Measurements from ENCODE around the gene NUPR2. TPM values are rescaled to one million over a fixed set of nuclear protein-coding genes. Genes with fewer than 3 reads are reported as not detected.

NUPR2 gene
- total and polyA plus RNA-seq, 9 of the 15 experiments (the other 6 are each of a cell fraction or from before 2014, with no cell fraction given): not detected

DNA sequence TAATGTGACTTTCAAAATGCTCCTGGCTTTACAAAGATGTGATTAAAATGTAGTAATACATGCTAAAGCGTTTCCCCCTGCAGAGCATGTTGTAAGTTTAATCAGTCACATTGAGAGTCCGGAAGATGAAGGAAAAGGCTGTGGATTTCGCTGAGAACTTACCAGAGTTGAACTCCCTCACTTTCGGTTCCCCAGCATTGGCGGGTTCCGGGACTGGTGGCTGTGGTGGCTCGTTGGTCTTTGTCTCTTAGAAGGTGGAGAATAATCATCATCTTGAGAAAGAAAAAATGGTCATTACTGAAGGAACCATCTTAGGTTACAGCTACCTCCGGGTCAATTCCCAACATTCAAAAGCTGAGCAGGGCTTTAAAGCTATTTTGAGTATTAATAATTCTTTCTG is 9.6 kb upstream of the NUPR2 start:
- intact Hi-C loops (cut with micrococcal nuclease): no loop called here
- WGBS (ENCODE audit: insufficient coverage, low coverage, missing lambda C conversion rate): 5% methylated on average over 8 of the region's 8 CpGs
- peak overlapping the region; percentile 88 for H2AFZ ChIP-seq (ENCODE audit: low read depth, low read length)
- H3K79me2 ChIP-seq (ENCODE audit: control insufficient read depth, insufficient read depth, low read length): no peaks in the 10 kb centered on the region
- FAIRE-seq (no peak), DNase-seq (ENCODE audit: extremely low read depth in 1 of 4, low spot score in 3 of 4) (peak in 1 of 4 experiments; percentile 20), ATAC-seq (no peak)
- no peaks in the 10 kb centered on the region for H4K20me1 ChIP-seq (replicated peaks; ENCODE audit: control insufficient read depth, insufficient read depth, low read length)
- no peaks in the 10 kb centered on the region for H3K27me3 ChIP-seq (ENCODE audit: control insufficient read depth in 2 of 2, insufficient read depth in 2 of 2, low read length in 2 of 2)
- H3K9me1 ChIP-seq (ENCODE audit: control insufficient read depth, insufficient read depth, low read length): no peaks in the 10 kb centered on the region
- TF ChIP-seq MAFK (IDR thresholded peaks at IDR 0.05; ENCODE audit: low read length) (no peak), CHCHD3 (CRISPR knock-in tag; IDR thresholded peaks at IDR 0.05) (no peak), NFXL1 (CRISPR knock-in tag; IDR thresholded peaks at IDR 0.05) (no peak), FOXJ2 (tag; IDR thresholded peaks at IDR 0.05) (no peak), ZNF347 (CRISPR knock-in tag; IDR thresholded peaks at IDR 0.05; ENCODE audit: low read depth) (no peak), NCOA1 (IDR thresholded peaks at IDR 0.05; ENCODE audit: low read depth) (no peak), PHB2 (IDR thresholded peaks at IDR 0.05; ENCODE audit: low read depth) (no peak), GABPB2 (CRISPR knock-in tag; conservative IDR thresholded peaks at IDR 0.05) (no peak), SMAD4 (CRISPR knock-in tag; conservative IDR thresholded peaks at IDR 0.05) (no peak)
- ChIA-PET POLR2A (interaction anchor here (0.7 kb wide), 1 partner anchor 27 kb away, joined by 4 read pairs; no protein-coding TSS in a partner anchor), CTCF (ENCODE audit: low intra/inter-chr PET ratio) (no interaction called here)
- in situ Hi-C loops (cut with MboI): no loop called here
- no peaks in the 10 kb centered on the region for H3K9me3 ChIP-seq (replicated peaks; ENCODE audit: control insufficient read depth, insufficient read depth, low read depth, low read length)
- BruUV-seq (replicated peaks): no TSS peak
- H3K4me2 ChIP-seq (ENCODE audit: insufficient read depth, low read length): peak overlapping the region; percentile 33; the same call in 1 of the 2 replicates
- no peak overlapping the region for H3K4me3 ChIP-seq
- no peak overlapping the region for H3K9ac ChIP-seq (ENCODE audit: insufficient read depth in 1 of 2, low read depth in 2 of 2, low read length in 2 of 2)
- H3K36me3 ChIP-seq (ENCODE audit: control insufficient read depth, insufficient read depth, low read length): no peaks in the 10 kb centered on the region
- no peak overlapping the region for H3K27ac ChIP-seq (ENCODE audit: extremely low read depth, low read depth, low read length)
- no peaks in the 10 kb centered on the region; a peak in 1 of 5 replicates for H3K4me1 ChIP-seq (replicated peaks in 1 of 2; ENCODE audit: control insufficient read depth in 2 of 2, insufficient read depth in 2 of 2, low read length in 2 of 2)
